GM23338 (cell line): ENCODE results near the gene MAD1L1. TPM values are rescaled to one million over a fixed set of nuclear protein-coding genes. Genes with fewer than 3 reads are reported as not detected.

ENCODE experiments used
- ATAC-seq: fragments of 200-7000 bp; cut with Tn5 transposase; 3 replicates; pipeline ENCODE4 v1.9.1; 2020
- DNase-seq: peaks from one replicate; pipeline ENCODE4 v3.0.0-alpha.2; 2015; ENCODE audit warnings: low spot score
- H2AFZ ChIP-seq: fragments of 200-600 bp; sonication (generic); 2 replicates; pipeline ENCODE4 v1.8.0; 2016; ENCODE audit warnings: antibody characterized with exemption, mild to moderate bottlenecking, moderate library complexity
- H3F3A ChIP-seq: fragments of 200-600 bp; sonication (generic); replicated peaks from 2 replicates; pipeline ENCODE4 v1.8.0; 2017; ENCODE audit warnings: antibody characterized with exemption, mixed run types, low read depth
- H3K27ac ChIP-seq: fragments of 200-600 bp; sonication (generic); 2 replicates; pipeline ENCODE4 v1.6.1; 2016; ENCODE audit warnings: low read depth
- H3K27me3 ChIP-seq: fragments of 200-600 bp; sonication (generic); 2 replicates; pipeline ENCODE4 v1.8.0; 2016; ENCODE audit warnings: mild to moderate bottlenecking, mixed run types, moderate library complexity; ENCODE audit not compliant: insufficient read depth
- H3K36me3 ChIP-seq: fragments of 200-600 bp; sonication (generic); 2 replicates; pipeline ENCODE4 v1.8.0; 2016; ENCODE audit warnings: mild to moderate bottlenecking; ENCODE audit not compliant: insufficient read depth
- H3K4me1 ChIP-seq: fragments of 200-600 bp; sonication (generic); 2 replicates; pipeline ENCODE4 v1.8.0; 2016; ENCODE audit warnings: mild to moderate bottlenecking, moderate library complexity; ENCODE audit not compliant: insufficient read depth
- H3K4me2 ChIP-seq: fragments of 200-600 bp; sonication (generic); 2 replicates; pipeline ENCODE4 v1.7.1; 2017; ENCODE audit warnings: mixed run types
- H3K4me3 ChIP-seq: fragments of 200-600 bp; sonication (generic); 2 replicates; pipeline ENCODE4 v1.6.1; 2016; ENCODE audit warnings: mixed run types
- H3K79me2 ChIP-seq: fragments of 200-600 bp; sonication (generic); replicated peaks from 2 replicates; pipeline ENCODE4 v1.8.0; 2017; ENCODE audit warnings: mild to moderate bottlenecking; ENCODE audit not compliant: insufficient read depth
- H3K9me2 ChIP-seq: fragments of 200-600 bp; sonication (generic); 2 replicates; pipeline ENCODE4 v1.8.0; 2017; ENCODE audit not compliant: insufficient read depth
- H4K20me1 ChIP-seq: fragments of 200-600 bp; sonication (generic); replicated peaks from 2 replicates; pipeline ENCODE4 v1.8.0; 2017; ENCODE audit warnings: mild to moderate bottlenecking; ENCODE audit not compliant: insufficient read depth
- H3K27ac Mint-ChIP-seq: 2 replicates; pipeline ENCODE4 v1.8.0; 2020; ENCODE audit warnings: inconsistent platforms, mild to moderate bottlenecking, moderate library complexity, mixed read lengths
- H3K27me3 Mint-ChIP-seq: 3 replicates; pipeline ENCODE4 v1.8.0; 2022; ENCODE audit warnings: low read depth, mild to moderate bottlenecking, moderate library complexity, mixed read lengths, inconsistent platforms; ENCODE audit not compliant: insufficient read depth, poor library complexity
- H3K36me3 Mint-ChIP-seq: 3 replicates; pipeline ENCODE4 v1.8.0; 2021; ENCODE audit warnings: low read depth, mild to moderate bottlenecking, inconsistent platforms, moderate library complexity, mixed read lengths
- H3K4me1 Mint-ChIP-seq: 3 replicates; pipeline ENCODE4 v1.8.0; 2020; ENCODE audit warnings: mild to moderate bottlenecking, inconsistent platforms, mixed read lengths
- H3K4me3 Mint-ChIP-seq: 3 replicates; pipeline ENCODE4 v1.8.0; 2021; ENCODE audit warnings: moderate library complexity, mild to moderate bottlenecking, inconsistent platforms, mixed read lengths
- H3K9me3 Mint-ChIP-seq: 3 replicates; pipeline ENCODE4 v1.8.0; 2020; ENCODE audit warnings: moderate library complexity, mild to moderate bottlenecking, inconsistent platforms, mixed read lengths
- CTCF ChIP-seq, 2 experiments: fragments of 200-600 bp in 1 of 2; sonication (generic) in 1 of 2; conservative IDR thresholded peaks; 2 replicates each; pipeline versions ENCODE4 v1.5.1 to v1.6.1; 2016 to 2017; ENCODE audit warnings: antibody characterized with exemption in 2 of 2, low read depth in 2 of 2, mild to moderate bottlenecking in 2 of 2, moderate library complexity in 1 of 2
- ETS1 ChIP-seq: IDR thresholded peaks from 2 replicates; pipeline ENCODE4 v1.6.1; 2016; ENCODE audit warnings: antibody characterized with exemption
- EZH2 ChIP-seq: fragments of 200-600 bp; sonication (generic); IDR thresholded peaks from one replicate; pipeline ENCODE4 v1.8.0; 2017; ENCODE audit warnings: antibody characterized with exemption, mild to moderate bottlenecking, low read depth; ENCODE audit not compliant: unreplicated experiment
- EZH2phosphoT487 ChIP-seq: fragments of 200-600 bp; sonication (generic); IDR thresholded peaks from one replicate; pipeline ENCODE4 v1.8.1; 2018; ENCODE audit warnings: antibody characterized with exemption; ENCODE audit not compliant: unreplicated experiment
- JUNB ChIP-seq: IDR thresholded peaks from one replicate; pipeline ENCODE4 v1.6.1; 2016; ENCODE audit warnings: antibody characterized with exemption; ENCODE audit not compliant: unreplicated experiment
- REST ChIP-seq: IDR thresholded peaks from one replicate; pipeline ENCODE4 v1.6.1; 2018; ENCODE audit warnings: antibody characterized with exemption; ENCODE audit not compliant: unreplicated experiment
- ZNF114 ChIP-seq: fragments of 250-450 bp; sonication (Bioruptor Pico); IDR thresholded peaks from 2 replicates; pipeline ENCODE4 v1.5.0; 2020; ENCODE audit warnings: mild to moderate bottlenecking, moderate library complexity
- ZNF331 ChIP-seq: fragments of 250-450 bp; sonication (Bioruptor Pico); IDR thresholded peaks from 2 replicates; pipeline ENCODE4 v1.5.0; 2020; ENCODE audit warnings: low read depth, mild to moderate bottlenecking, moderate library complexity
- polyA plus RNA-seq: library from polyadenylated mRNA; unstranded; fragments of >200 nt; fragmentation: Nextera tagmentation; extraction: Ambion mirVana; gene quantifications from 2 replicates; pipeline ENCODE4 v1.2.1, GENCODE V29; 2016
- total RNA-seq: library from RNA; depleted of rRNA; stranded (reverse); fragments of >200 nt; shearing (Covaris generic); gene quantifications from 2 replicates; pipeline ENCODE4 v1.2.3, GENCODE V29; 2014

MAD1L1 gene
- total and polyA plus RNA-seq, 2 experiments from 2014 or later = 40.3 to 59.3 TPM

DNA sequence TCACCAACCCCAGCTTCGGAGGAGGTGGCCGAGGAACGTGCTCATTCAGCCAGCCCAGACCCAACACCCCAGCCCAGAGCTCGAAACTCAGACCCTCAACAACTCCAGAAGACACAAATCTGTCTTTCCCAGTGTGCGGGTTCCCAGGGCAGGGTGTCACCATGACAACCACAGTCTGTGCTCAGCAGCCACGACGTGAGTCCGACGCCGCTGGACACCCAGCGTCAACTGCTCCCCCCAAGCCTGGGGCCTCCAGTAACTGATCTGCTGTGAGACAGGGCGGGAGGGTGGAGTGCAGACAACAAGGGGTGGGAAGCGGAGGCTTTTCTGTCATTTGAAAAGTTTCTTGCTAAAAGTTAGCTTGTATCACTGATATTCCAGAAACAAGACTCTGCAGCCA lies 167.2 kb downstream of the MAD1L1 start:
- no peak for DNase-seq
- no peak overlapping the region for H3K27ac Mint-ChIP-seq
- no peak overlapping the region for H3K4me3 Mint-ChIP-seq

More for the DNA sequence above, 167.2 kb downstream of the MAD1L1 start:
- H2AFZ ChIP-seq = no peak overlapping the region
- H3K27me3 ChIP-seq = no peaks in the 10 kb centered on the region
- H3K4me3 ChIP-seq = no peak overlapping the region
- no peaks in the 10 kb centered on the region; the same call in 1 of the 2 replicates for H3K79me2 ChIP-seq
- H3F3A ChIP-seq = no peaks in the 10 kb centered on the region
- no peak for ATAC-seq
- peaks cover 5% of the 10 kb centered on the region for H3K9me3 Mint-ChIP-seq
- no peak overlapping the region for H3K4me2 ChIP-seq
- no peak overlapping the region for H3K27ac ChIP-seq
- H3K4me1 Mint-ChIP-seq = peaks cover 4% of the 10 kb centered on the region; the same call in 1 of the 3 replicates
- peaks cover 21% of the 10 kb centered on the region for H3K36me3 Mint-ChIP-seq
- peaks cover 13% of the 10 kb centered on the region for H3K27me3 Mint-ChIP-seq
- H3K9me2 ChIP-seq = no peaks in the 10 kb centered on the region
- no peaks in the 10 kb centered on the region for H3K4me1 ChIP-seq
- no peaks in the 10 kb centered on the region for H4K20me1 ChIP-seq
- no peak for TF ChIP-seq ZNF114 (CRISPR knock-in tag)
- TF ChIP-seq EZH2phosphoT487 = no peak
- no peak for TF ChIP-seq ZNF331 (CRISPR knock-in tag)
- no peak for TF ChIP-seq ETS1
- TF ChIP-seq EZH2 = no peak
- no peak for TF ChIP-seq REST
- no peak for TF ChIP-seq CTCF (conservative IDR thresholded peaks at IDR 0.05; ENCODE audit: low read depth in 2 of 2)
- TF ChIP-seq JUNB = no peak
- H3K36me3 ChIP-seq = peaks cover 2% of the 10 kb centered on the region; the same call in 1 of the 2 replicates
